Body of pancreas (tissue), 4 donors: ENCODE data around the gene TSPEAR. TPM values are rescaled to one million over a fixed set of nuclear protein-coding genes. Genes with fewer than 3 reads are reported as not detected.

Experiments
- ATAC-seq: fragments of 150-250 bp; one replicate; pipeline ENCODE4 v1.9.1; 2016
- DNase-seq, 4 donors: peaks; one replicate each; pipeline ENCODE4 v3.0.0-alpha.2; 2019
- H3K27ac ChIP-seq, 4 donors: fragments of 200-600 bp; sonication (generic); 1 replicate in 3 of 4; 2 replicates in 1 of 4; pipeline versions ENCODE4 v1.5.1 to v1.6.1; 2016 to 2019; ENCODE audit warnings: mild to moderate bottlenecking in 1 of 4, mixed read lengths in 1 of 4, moderate library complexity in 1 of 4
- H3K27me3 ChIP-seq, 2 donors: fragments of 200-600 bp; sonication (generic); one replicate each; pipeline ENCODE4 v1.6.0; 2016; ENCODE audit warnings: mild to moderate bottlenecking in 1 of 2
- H3K36me3 ChIP-seq, 2 donors: fragments of 200-600 bp; sonication (generic); replicated peaks in 1 of 2; 2 replicates each; pipeline ENCODE4 v1.5.1; 2016; ENCODE audit warnings: low read depth in 2 of 2; ENCODE audit not compliant: insufficient read depth in 1 of 2
- H3K4me1 ChIP-seq: fragments of 200-600 bp; sonication (generic); one replicate; pipeline ENCODE4 v1.6.0; 2016
- H3K4me3 ChIP-seq, 2 donors: fragments of 200-600 bp; sonication (generic); 1 replicate in 1 of 2; 2 replicates in 1 of 2; pipeline ENCODE4 v1.5.1; 2016 to 2019
- H3K9me3 ChIP-seq, 3 donors: fragments of 200-600 bp; sonication (generic); 1 replicate in 2 of 3; 2 replicates in 1 of 3; pipeline ENCODE4 v1.5.1; 2016
- POLR2A ChIP-seq, 3 donors: fragments of 450-650 bp; IDR thresholded peaks; one replicate each; pipeline ENCODE4 v1.6.1; 2016; ENCODE audit warnings: antibody characterized with exemption in 3 of 3, mild to moderate bottlenecking in 2 of 3
- WGBS, 2 donors: methylation state at CpG; one replicate each; pipeline ENCODE4 v1.1.5; 2017; 5-methylcytosine and 5-hydroxymethylcytosine counted together
- intact Hi-C: fragments of 100-400 bp; cut with DNase I; formaldehyde crosslinking; loops from one replicate; pipeline ENCODE4 v1.15.1; 2023
- total RNA-seq, 2 donors: library from RNA; depleted of rRNA; stranded (reverse); fragments of >200 nt; gene quantifications; one replicate each; pipeline ENCODE4 v1.1.0, GENCODE V29; 2016
- TF ChIP-seq, protein P1 (sequence below), 7 experiments: fragments of 450-650 bp in 4 of 7; fragments of 200-600 bp in 3 of 7; sonication (generic) in 3 of 7; IDR thresholded peaks; one replicate each; pipeline ENCODE4 v1.5.1; 2016 to 2019; ENCODE audit warnings: antibody characterized with exemption in 7 of 7

The TSPEAR gene
- total RNA-seq, 2 donors from 2014 or later, result 0.52 TPM; not detected in 1

DNA sequence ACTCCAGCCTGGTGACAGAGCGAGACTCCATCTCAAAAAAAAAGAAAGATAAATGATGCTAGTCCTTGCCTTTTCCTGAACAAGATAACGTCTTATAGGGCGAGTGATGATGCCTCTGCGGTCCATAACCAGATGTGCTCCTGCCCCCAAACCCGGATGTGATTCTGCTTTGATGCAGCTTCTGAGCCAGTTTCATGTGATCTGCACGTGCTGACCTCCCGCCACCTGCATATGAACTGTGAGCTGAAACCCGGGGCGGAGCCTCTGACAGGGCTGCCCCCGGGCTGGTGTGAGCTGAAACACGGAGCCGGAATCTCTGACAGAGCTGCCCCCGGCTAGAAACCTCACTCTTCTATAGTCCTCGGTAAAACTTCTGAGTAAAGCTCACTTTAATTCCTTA, 58.2 kb downstream of the TSPEAR start:
- DNase-seq (no peak), ATAC-seq (no peak)
- TF ChIP-seq, protein P1, sequence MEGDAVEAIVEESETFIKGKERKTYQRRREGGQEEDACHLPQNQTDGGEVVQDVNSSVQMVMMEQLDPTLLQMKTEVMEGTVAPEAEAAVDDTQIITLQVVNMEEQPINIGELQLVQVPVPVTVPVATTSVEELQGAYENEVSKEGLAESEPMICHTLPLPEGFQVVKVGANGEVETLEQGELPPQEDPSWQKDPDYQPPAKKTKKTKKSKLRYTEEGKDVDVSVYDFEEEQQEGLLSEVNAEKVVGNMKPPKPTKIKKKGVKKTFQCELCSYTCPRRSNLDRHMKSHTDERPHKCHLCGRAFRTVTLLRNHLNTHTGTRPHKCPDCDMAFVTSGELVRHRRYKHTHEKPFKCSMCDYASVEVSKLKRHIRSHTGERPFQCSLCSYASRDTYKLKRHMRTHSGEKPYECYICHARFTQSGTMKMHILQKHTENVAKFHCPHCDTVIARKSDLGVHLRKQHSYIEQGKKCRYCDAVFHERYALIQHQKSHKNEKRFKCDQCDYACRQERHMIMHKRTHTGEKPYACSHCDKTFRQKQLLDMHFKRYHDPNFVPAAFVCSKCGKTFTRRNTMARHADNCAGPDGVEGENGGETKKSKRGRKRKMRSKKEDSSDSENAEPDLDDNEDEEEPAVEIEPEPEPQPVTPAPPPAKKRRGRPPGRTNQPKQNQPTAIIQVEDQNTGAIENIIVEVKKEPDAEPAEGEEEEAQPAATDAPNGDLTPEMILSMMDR (IDR thresholded peaks at IDR 0.05), result no peak
- TF ChIP-seq POLR2A (IDR thresholded peaks at IDR 0.05), result no peak
- Histone ChIP-seq H3K27ac (no peak overlapping the region), H3K4me3 (no peak overlapping the region), H3K4me1 (no peaks in the 10 kb centered on the region), H3K36me3 (no peaks in the 10 kb centered on the region), H3K9me3 (peaks cover 0 to 6% (median 0%) of the 10 kb centered on the region in 3 donors), H3K27me3 (no peaks in the 10 kb centered on the region)
- WGBS, 2 donors, result 59 to 66% methylated on average over 14 of the region's 14 CpGs
- intact Hi-C loops, result no loop called here

DNA sequence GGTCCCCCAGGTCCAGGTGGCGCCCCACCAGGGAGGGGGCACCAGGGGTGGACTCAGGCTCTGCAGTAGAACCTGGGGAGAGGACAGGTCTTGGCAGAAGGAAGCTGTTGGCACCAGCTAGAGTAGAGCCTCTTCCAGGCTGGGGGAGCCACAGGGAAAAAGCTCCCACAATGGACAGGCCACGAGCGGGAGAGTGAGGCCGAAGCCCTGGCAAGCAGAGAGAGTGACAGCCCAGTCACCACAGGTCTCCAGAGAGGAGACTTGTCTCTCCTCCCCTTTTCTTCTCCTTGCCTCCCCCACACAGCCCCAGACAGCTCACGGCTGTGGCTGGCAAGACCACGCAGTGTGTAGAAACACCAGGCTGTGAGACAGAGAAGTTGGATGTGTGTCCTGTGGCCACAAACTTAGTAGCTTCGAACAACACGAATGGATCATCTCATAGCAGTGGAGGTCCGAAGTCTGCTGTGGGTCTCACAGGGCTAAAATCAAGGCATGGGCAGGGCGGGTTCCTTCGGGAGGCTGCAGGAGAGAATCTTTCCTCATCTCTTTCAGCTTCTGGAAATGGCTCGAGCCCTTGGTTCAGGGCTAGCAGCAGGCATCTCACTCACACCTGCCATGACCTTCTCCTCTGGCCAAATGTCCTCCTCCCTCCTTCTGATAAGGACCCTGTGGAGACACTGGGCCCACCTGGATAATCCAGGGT, 60.2 kb downstream of the TSPEAR start:
- H3K27ac ChIP-seq, result no peak overlapping the region
- 73 to 76% methylated on average over 10 to 12 of the region's 12 CpGs for WGBS, 2 donors
- H3K27me3 ChIP-seq, result no peaks in the 10 kb centered on the region
- intact Hi-C loops, result no loop called here
- no peak for DNase-seq
- TF ChIP-seq POLR2A (IDR thresholded peaks at IDR 0.05), result no peak
- TF ChIP-seq, protein P1 (IDR thresholded peaks at IDR 0.05), result no peak
- no peaks in the 10 kb centered on the region for H3K4me1 ChIP-seq
- no peak for ATAC-seq
- peaks cover 0 to 2% (median 0%) of the 10 kb centered on the region in 3 donors for H3K9me3 ChIP-seq
- no peak overlapping the region for H3K4me3 ChIP-seq
- no peaks in the 10 kb centered on the region for H3K36me3 ChIP-seq

- Histone ChIP-seq H3K4me1 (no peaks in the 10 kb centered on the region), H3K4me3 (no peak overlapping the region), H3K27me3 (no peaks in the 10 kb centered on the region), H3K9me3 (no peaks in the 10 kb centered on the region), H3K27ac (no peak overlapping the region), H3K36me3 (no peaks in the 10 kb centered on the region)
- no peak for DNase-seq
- no peak for TF ChIP-seq POLR2A (IDR thresholded peaks at IDR 0.05)
- TF ChIP-seq, protein P1 (IDR thresholded peaks at IDR 0.05), result no peak
- WGBS, 2 donors, result 73 to 74% methylated on average over 19 to 20 of the region's 20 CpGs
- intact Hi-C loops, result no loop called here
- no peak for ATAC-seq
Observed at GRCh38 chr21:44650265-44650972, 61.0 kb downstream of the TSPEAR start.

- no peak for TF ChIP-seq POLR2A (IDR thresholded peaks at IDR 0.05)
- TF ChIP-seq, protein P1 (IDR thresholded peaks at IDR 0.05), result no peak
- Histone ChIP-seq H3K27ac (no peak overlapping the region), H3K9me3 (no peaks in the 10 kb centered on the region), H3K4me1 (no peaks in the 10 kb centered on the region), H3K27me3 (no peaks in the 10 kb centered on the region), H3K36me3 (no peaks in the 10 kb centered on the region), H3K4me3 (no peak overlapping the region)
- ATAC-seq, result no peak
- 72 to 81% methylated on average over 14 to 18 of the region's 18 CpGs for WGBS, 2 donors
- no peak for DNase-seq
- intact Hi-C loops, result no loop called here
Observed at GRCh38 chr21:44649521-44650100, 61.8 kb downstream of the TSPEAR start.
